Mesenchymal stem cell (in vitro differentiated cells and primary cell): ENCODE measurements around the gene CLOCK.
A peak's percentile ranks its signal among the peaks of the same experiment; 100 is the strongest.

Experiments
- DNase-seq: peaks from one replicate; pipeline ENCODE4 v3.0.0-alpha.2; 2013
- H2AFZ ChIP-seq: one replicate; pipeline ENCODE4 v1.6.1; 2013; ENCODE audit warnings: low read depth, mild to moderate bottlenecking, control low read depth, inconsistent platforms, low read length, moderate library complexity
- H2AK5ac ChIP-seq: 2 replicates; pipeline ENCODE4 v1.6.1; 2013; ENCODE audit warnings: low read length, moderate library complexity, mild to moderate bottlenecking, inconsistent platforms; ENCODE audit not compliant: severe bottlenecking
- H2BK120ac ChIP-seq: one replicate; pipeline ENCODE4 v1.6.1; 2013; ENCODE audit warnings: low read depth, mild to moderate bottlenecking, inconsistent platforms, low read length, moderate library complexity
- H2BK12ac ChIP-seq, 2 experiments: one replicate each; pipeline ENCODE4 v1.6.1; 2013; ENCODE audit warnings: inconsistent platforms in 2 of 2, low read length in 2 of 2, mild to moderate bottlenecking in 2 of 2, moderate library complexity in 2 of 2, control low read depth in 1 of 2
- H2BK15ac ChIP-seq: one replicate; pipeline ENCODE4 v1.6.1; 2013; ENCODE audit warnings: mild to moderate bottlenecking, low read depth, inconsistent platforms; ENCODE audit not compliant: poor library complexity, severe bottlenecking
- H2BK5ac ChIP-seq: 2 replicates; pipeline ENCODE4 v1.6.1; 2013; ENCODE audit warnings: low read depth, mild to moderate bottlenecking, low read length, control low read depth, inconsistent platforms; ENCODE audit not compliant: poor library complexity, severe bottlenecking
- H3K14ac ChIP-seq, 2 experiments: one replicate each; pipeline ENCODE4 v1.6.1; 2013; ENCODE audit warnings: inconsistent platforms in 2 of 2, low read length in 2 of 2, control low read depth in 1 of 2, mild to moderate bottlenecking in 1 of 2, moderate library complexity in 1 of 2
- H3K18ac ChIP-seq, 2 experiments: one replicate each; pipeline ENCODE4 v1.6.1; 2013; ENCODE audit warnings: inconsistent platforms in 2 of 2, low read length in 2 of 2, control low read depth in 1 of 2, low read depth in 1 of 2, mild to moderate bottlenecking in 1 of 2
- H3K23ac ChIP-seq, 2 experiments: one replicate each; pipeline ENCODE4 v1.6.1; 2013; ENCODE audit warnings: inconsistent platforms in 2 of 2, low read length in 2 of 2, mild to moderate bottlenecking in 2 of 2, moderate library complexity in 2 of 2, control low read depth in 1 of 2
- H3K27ac ChIP-seq: 2 replicates; pipeline ENCODE4 v1.5.1; 2013; ENCODE audit warnings: mild to moderate bottlenecking, moderate library complexity, low read length, control low read depth, inconsistent platforms; ENCODE audit not compliant: poor library complexity, severe bottlenecking
- H3K27me3 ChIP-seq, 2 experiments: 2 replicates each; pipeline versions ENCODE4 v1.6.1 to v1.7.0; 2013; ENCODE audit warnings: low read length in 2 of 2, mild to moderate bottlenecking in 2 of 2, moderate library complexity in 2 of 2, control low read depth in 1 of 2, inconsistent platforms in 1 of 2; ENCODE audit not compliant: control insufficient read depth in 1 of 2, insufficient read depth in 1 of 2
- H3K36me3 ChIP-seq, 2 experiments: 2 replicates each; pipeline versions ENCODE4 v1.6.1 to v1.7.0; 2013; ENCODE audit warnings: low read length in 2 of 2, control low read depth in 1 of 2, inconsistent platforms in 1 of 2, low read depth in 1 of 2, mild to moderate bottlenecking in 1 of 2; ENCODE audit not compliant: insufficient read depth in 2 of 2, control insufficient read depth in 1 of 2
- H3K4ac ChIP-seq, 2 experiments: one replicate each; pipeline ENCODE4 v1.6.1; 2013; ENCODE audit warnings: inconsistent platforms in 2 of 2, low read length in 2 of 2, mild to moderate bottlenecking in 2 of 2, moderate library complexity in 2 of 2, control low read depth in 1 of 2, low read depth in 1 of 2
- H3K4me1 ChIP-seq: 2 replicates; pipeline ENCODE4 v1.6.1; 2013; ENCODE audit warnings: low read depth, low read length, control low read depth; ENCODE audit not compliant: control insufficient read depth, insufficient read depth
- H3K4me2 ChIP-seq: 2 replicates; pipeline ENCODE4 v1.6.1; 2013; ENCODE audit warnings: low read length, mild to moderate bottlenecking, inconsistent platforms; ENCODE audit not compliant: poor library complexity, severe bottlenecking
- H3K4me3 ChIP-seq, 2 experiments: 2 replicates each; pipeline versions ENCODE4 v1.5.1 to v1.7.0; 2013; ENCODE audit warnings: low read length in 2 of 2, mild to moderate bottlenecking in 2 of 2, control low read depth in 1 of 2, low read depth in 1 of 2; ENCODE audit not compliant: insufficient read depth in 1 of 2
- H3K79me1 ChIP-seq: replicated peaks from 2 replicates; pipeline ENCODE4 v1.6.1; 2013; ENCODE audit warnings: mild to moderate bottlenecking, control low read depth, low read length, inconsistent platforms; ENCODE audit not compliant: poor library complexity, severe bottlenecking
- H3K9ac ChIP-seq: 2 replicates; pipeline ENCODE4 v1.7.0; 2013; ENCODE audit warnings: mild to moderate bottlenecking, low read length, moderate library complexity
- H3K9me3 ChIP-seq: 2 replicates; pipeline ENCODE4 v1.7.0; 2013; ENCODE audit warnings: mild to moderate bottlenecking, low read length; ENCODE audit not compliant: control insufficient read depth
- H4K8ac ChIP-seq: one replicate; pipeline ENCODE4 v1.6.1; 2013; ENCODE audit warnings: inconsistent platforms, mild to moderate bottlenecking, low read length, moderate library complexity
- H4K91ac ChIP-seq: one replicate; pipeline ENCODE4 v1.6.1; 2013; ENCODE audit warnings: mild to moderate bottlenecking, low read length, inconsistent platforms
- WGBS: methylation state at CpG from one replicate; pipeline ENCODE4 v1.1.7; 2013; ENCODE audit warnings: mixed read lengths; 5-methylcytosine and 5-hydroxymethylcytosine counted together

The CLOCK gene

DNA sequence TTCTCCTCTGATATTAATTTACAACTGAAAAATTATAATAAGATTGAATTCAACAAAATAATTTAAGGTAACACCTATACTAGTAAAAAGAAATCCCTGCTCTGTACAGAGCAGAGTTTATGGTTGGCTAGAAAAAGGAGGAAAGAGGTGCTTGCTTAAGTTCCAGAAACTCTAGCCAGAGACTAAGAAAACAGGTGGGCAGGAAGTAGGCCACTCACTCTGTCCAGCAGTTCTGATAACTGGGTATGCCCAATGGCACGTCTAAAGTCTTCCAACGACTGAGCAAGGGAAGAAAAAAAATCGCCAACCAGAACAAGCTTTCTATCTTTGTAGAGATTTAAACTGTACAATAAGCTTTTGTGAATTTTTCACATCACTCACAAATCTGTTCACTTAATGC lies 108.9 kb downstream of the CLOCK start:
- H2BK5ac ChIP-seq = no peak overlapping the region
- no peak overlapping the region for H2AK5ac ChIP-seq
- no peak overlapping the region for H3K4me3 ChIP-seq
- no peaks in the 10 kb centered on the region for H3K9me3 ChIP-seq
- 100% methylated on average over 1 of the region's 3 CpGs for WGBS
- H3K9ac ChIP-seq = no peak overlapping the region
- no peaks in the 10 kb centered on the region for H3K27me3 ChIP-seq
- no peak overlapping the region for H2BK12ac ChIP-seq
- H2AFZ ChIP-seq = no peak overlapping the region
- no peak overlapping the region for H2BK15ac ChIP-seq
- no peak overlapping the region for H3K14ac ChIP-seq
- peaks cover 9 to 77% of the 10 kb centered on the region in 2 experiments for H3K36me3 ChIP-seq
- H2BK120ac ChIP-seq = no peak overlapping the region
- no peak overlapping the region for H4K91ac ChIP-seq
- no peak overlapping the region for H3K23ac ChIP-seq
- H3K79me1 ChIP-seq = peaks cover 2% of the 10 kb centered on the region
- H4K8ac ChIP-seq = no peak overlapping the region
- H3K4ac ChIP-seq = no peak overlapping the region
- H3K4me1 ChIP-seq = peaks cover 2% of the 10 kb centered on the region
- no peak for DNase-seq
- H3K4me2 ChIP-seq = no peak overlapping the region
- no peak overlapping the region for H3K27ac ChIP-seq
- no peak overlapping the region for H3K18ac ChIP-seq

GRCh38 chr4:55437356-55437796 lies 109.3 kb downstream of the CLOCK start:
- Histone ChIP-seq H3K27me3 (no peaks in the 10 kb centered on the region), H3K9me3 (no peaks in the 10 kb centered on the region), H2BK5ac (no peak overlapping the region), H3K4ac (no peak overlapping the region), H2BK15ac (no peak overlapping the region), H3K9ac (no peak overlapping the region), H4K8ac (no peak overlapping the region), H2AFZ (no peak overlapping the region), H3K79me1 (peaks cover 5% of the 10 kb centered on the region), H2AK5ac (no peak overlapping the region), H3K23ac (no peak overlapping the region), H3K18ac (no peak overlapping the region), H3K4me1 (peaks cover 2% of the 10 kb centered on the region), H2BK120ac (no peak overlapping the region), H3K4me2 (no peak overlapping the region), H4K91ac (no peak overlapping the region), H3K36me3 (peaks cover 9 to 82% of the 10 kb centered on the region in 2 experiments), H2BK12ac (no peak overlapping the region), H3K14ac (no peak overlapping the region), H3K4me3 (no peak overlapping the region), H3K27ac (no peak overlapping the region)
- peak; percentile 44 for DNase-seq
- 66% methylated on average over 5 of the region's 5 CpGs for WGBS

GRCh38 chr4:55435141-55435841 lies 111.4 kb downstream of the CLOCK start:
- Histone ChIP-seq H3K79me1 (peaks cover 7% of the 10 kb centered on the region), H2BK5ac (no peak overlapping the region), H2BK12ac (no peak overlapping the region), H3K27ac (no peak overlapping the region), H3K4me3 (no peak overlapping the region), H3K23ac (no peak overlapping the region), H3K14ac (no peak overlapping the region), H2BK15ac (no peak overlapping the region), H3K4ac (no peak overlapping the region), H4K8ac (no peak overlapping the region), H2AFZ (no peak overlapping the region), H4K91ac (no peak overlapping the region), H2BK120ac (no peak overlapping the region), H3K9me3 (no peaks in the 10 kb centered on the region), H3K18ac (no peak overlapping the region), H3K9ac (no peak overlapping the region), H3K4me1 (peaks cover 2% of the 10 kb centered on the region), H2AK5ac (no peak overlapping the region), H3K27me3 (no peaks in the 10 kb centered on the region), H3K4me2 (no peak overlapping the region), H3K36me3 (peaks cover 9 to 89% of the 10 kb centered on the region in 2 experiments)
- 87% methylated on average over 3 of the region's 3 CpGs for WGBS
- peak; percentile 34 for DNase-seq

DNA sequence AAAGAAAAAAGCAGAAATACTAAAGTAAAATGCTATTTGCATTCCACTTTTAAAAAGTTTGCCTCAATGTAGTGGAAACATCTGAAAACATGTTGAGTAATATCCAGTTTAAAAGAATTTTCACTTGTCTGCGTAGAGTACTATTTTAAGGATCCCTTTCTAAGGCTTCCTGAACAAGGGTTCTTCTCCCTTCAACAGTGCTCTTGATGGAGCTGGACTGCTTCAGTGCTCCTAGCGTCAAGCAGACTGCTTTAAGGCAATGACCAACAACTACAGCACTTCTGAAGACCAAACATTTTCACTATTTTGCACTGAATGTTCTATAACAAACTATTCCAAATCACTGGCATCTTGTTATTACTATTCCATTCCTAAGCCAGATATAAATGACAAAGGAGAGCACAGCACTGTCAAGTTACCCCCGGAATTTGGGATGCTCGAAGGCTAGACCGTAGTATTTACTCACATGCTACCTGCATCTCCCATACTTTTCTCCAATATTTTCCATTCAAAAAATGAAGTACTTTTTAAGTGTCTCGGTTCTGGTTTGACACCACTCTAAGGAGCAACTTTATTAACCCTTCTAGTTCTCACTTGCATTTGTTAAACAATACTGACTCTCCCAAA lies 114.9 kb downstream of the CLOCK start:
- no peak overlapping the region for H2AK5ac ChIP-seq
- no peak overlapping the region for H2BK12ac ChIP-seq
- peaks cover 2% of the 10 kb centered on the region for H3K4me1 ChIP-seq
- H2BK120ac ChIP-seq = no peak overlapping the region
- no peak for DNase-seq
- H2AFZ ChIP-seq = no peak overlapping the region
- no peak overlapping the region for H3K18ac ChIP-seq
- H3K14ac ChIP-seq = no peak overlapping the region
- H2BK15ac ChIP-seq = no peak overlapping the region
- H4K8ac ChIP-seq = no peak overlapping the region
- H3K79me1 ChIP-seq = peaks cover 5% of the 10 kb centered on the region
- no peaks in the 10 kb centered on the region for H3K27me3 ChIP-seq
- no peak overlapping the region for H3K9ac ChIP-seq
- peaks cover 13 to 94% of the 10 kb centered on the region in 2 experiments for H3K36me3 ChIP-seq
- no peak overlapping the region for H3K23ac ChIP-seq
- H2BK5ac ChIP-seq = no peak overlapping the region
- no peak overlapping the region for H3K4ac ChIP-seq
- H3K27ac ChIP-seq = no peak overlapping the region
- H3K9me3 ChIP-seq = no peaks in the 10 kb centered on the region
- no peak overlapping the region for H3K4me2 ChIP-seq
- WGBS = 86% methylated on average over 6 of the region's 6 CpGs
- no peak overlapping the region for H3K4me3 ChIP-seq
- no peak overlapping the region for H4K91ac ChIP-seq
